HG02623 (cell line): ENCODE data around the gene RABEP1.

Experiments
- ATAC-seq: cut with Tn5 transposase; IDR thresholded peaks from one replicate; pipeline ENCODE4 v1.9.1; 2021; ENCODE audit warnings: moderate library complexity; ENCODE audit not compliant: unreplicated experiment

The RABEP1 gene

GRCh38 chr17:5355421-5356129 lies 73.5 kb downstream of the RABEP1 start:
- ATAC-seq: no peak

GRCh38 chr17:5361426-5361825 lies 79.3 kb downstream of the RABEP1 start:
- ATAC-seq: no peak

- no peak for ATAC-seq
These were observed 80.2 kb downstream of the RABEP1 start for GRCh38 chr17:5362162-5362811.

- no peak for ATAC-seq
These were observed 82.1 kb downstream of the RABEP1 start for GRCh38 chr17:5364156-5364555.

DNA sequence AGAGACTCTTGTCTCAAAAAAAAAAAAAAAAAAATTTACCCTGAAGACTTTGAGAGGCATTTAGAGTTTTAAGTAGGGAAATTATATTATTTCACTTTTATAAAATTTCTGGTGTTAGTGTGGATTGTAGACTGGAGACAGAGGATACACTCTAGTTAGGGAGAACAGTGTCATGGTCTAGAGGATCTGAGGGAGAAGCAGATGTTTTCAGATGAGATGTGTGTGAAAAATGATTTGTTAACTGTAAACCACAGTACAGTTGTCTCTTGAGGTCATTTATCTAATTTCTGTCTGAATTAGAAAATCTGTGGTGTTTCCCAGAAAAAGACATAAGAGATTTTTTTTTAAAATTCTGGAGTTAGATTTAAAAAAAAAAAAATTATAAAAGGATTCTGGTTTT lies 82.6 kb downstream of the RABEP1 start:
- ATAC-seq: no peak

- no peak for ATAC-seq
These were observed 83.7 kb downstream of the RABEP1 start for GRCh38 chr17:5365831-5366230.

DNA sequence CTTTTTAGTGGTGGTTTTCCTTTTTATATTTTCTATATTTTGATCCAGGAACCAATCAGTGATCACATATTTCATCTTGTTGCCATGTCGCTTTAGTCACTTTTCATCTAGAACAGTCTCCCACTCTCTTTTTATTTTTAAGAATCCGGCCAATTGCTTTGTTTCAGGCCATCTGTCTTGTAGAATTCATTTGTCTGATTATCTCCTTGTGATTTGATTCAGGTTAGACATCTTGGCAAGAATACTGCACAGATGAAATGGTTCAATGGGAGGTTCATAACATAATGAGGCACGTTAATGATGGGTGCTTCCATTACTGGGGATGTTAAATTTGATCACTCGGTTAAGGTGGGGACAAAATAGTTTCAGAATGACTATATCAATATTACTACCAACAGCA lies 88.3 kb downstream of the RABEP1 start:
- no peak for ATAC-seq

GRCh38 chr17:5373112-5373511 lies 91.0 kb downstream of the RABEP1 start:
- ATAC-seq: no peak

DNA sequence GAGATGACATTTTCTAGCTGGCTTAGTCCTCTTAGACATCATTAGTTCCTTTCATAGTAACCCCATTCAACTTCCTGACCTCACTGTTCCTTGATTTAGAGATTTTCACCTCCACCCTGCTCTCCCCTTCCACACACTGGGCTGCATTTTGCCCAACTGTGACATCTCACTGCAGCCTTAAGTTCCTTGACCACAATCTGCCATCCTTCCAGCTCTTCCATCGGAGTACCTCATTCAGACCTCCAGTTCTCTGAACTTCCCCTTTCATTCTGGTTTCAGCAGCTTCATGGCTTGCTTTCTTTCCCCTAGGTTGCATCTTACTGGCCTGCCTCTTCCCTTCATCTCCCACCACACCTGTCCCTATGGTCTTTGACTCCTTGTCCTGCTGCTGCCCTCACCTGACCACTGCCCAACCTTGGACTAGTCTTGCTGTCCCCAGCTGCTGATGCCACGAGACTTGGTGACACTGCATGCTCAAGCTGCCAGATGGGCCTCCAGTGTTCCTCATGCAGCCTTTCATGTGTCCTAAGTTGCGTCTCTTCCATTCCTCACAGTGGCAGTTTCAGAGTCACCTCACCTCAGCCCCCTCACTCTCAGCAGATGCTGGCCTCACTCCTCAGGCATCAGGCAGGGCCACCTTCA lies 96.6 kb downstream of the RABEP1 start:
- ATAC-seq: no peak

DNA sequence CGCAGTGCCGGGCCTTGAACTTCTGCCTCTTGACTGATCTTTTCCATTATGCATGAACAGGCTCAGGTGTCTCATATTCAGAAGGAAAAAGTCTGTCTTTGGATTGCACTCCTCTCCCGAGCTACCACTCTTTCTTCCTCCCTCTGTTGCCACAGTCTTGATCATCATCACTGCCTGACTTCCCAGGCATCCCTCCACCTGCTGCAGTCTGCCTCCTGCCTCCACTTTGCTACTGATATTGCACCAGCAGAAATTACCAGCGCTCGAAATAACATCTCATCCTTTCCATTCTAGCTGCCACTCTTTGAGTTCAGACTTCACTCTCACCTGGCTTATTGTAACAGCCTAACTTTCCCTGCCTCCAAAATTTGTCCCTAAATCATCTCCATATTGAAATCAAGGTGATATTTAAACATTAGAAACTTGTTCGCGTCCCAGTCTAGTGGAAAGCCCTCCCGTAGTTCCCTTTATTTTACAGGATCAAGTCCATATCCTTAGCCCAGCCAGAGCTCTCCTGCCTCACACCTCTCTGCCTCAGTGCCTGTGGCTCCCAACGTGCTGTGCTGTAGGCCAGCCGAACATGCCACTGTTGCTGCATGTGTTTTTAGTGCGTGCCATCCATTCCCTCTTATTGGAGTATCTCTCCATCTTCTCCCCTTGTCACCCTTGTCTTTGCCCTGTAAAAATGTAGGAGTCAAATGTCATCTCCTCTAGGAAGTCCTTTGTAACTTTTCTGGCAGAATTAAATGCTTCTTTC lies 97.4 kb downstream of the RABEP1 start:
- ATAC-seq: no peak

- no peak for ATAC-seq
These were observed 98.5 kb downstream of the RABEP1 start for GRCh38 chr17:5380491-5381135.

DNA sequence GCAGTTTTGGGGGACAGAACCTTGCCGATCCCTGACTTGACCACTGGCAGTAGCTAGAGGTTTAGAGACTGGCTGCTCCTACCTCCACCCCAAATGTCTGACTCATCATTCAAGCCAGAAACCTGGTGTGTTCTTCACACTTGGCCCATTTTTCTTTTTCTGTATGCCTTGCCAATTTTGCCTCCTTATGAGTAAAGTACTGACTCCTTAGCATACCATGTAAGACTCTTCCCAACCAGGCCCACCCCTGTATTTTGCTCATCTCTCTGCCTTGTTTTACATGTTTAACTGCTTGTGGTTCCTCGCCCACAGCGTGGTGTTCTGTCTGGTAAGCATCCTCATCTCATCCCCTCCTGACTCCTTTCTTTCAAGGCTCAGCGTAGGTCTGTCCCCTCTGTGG lies 99.5 kb downstream of the RABEP1 start:
- no peak for ATAC-seq

- no peak for ATAC-seq
These were observed 109.6 kb downstream of the RABEP1 start for GRCh38 chr17:5391678-5392077.

- ATAC-seq: no peak
These were observed 114.5 kb downstream of the RABEP1 start for GRCh38 chr17:5396612-5397011.

DNA sequence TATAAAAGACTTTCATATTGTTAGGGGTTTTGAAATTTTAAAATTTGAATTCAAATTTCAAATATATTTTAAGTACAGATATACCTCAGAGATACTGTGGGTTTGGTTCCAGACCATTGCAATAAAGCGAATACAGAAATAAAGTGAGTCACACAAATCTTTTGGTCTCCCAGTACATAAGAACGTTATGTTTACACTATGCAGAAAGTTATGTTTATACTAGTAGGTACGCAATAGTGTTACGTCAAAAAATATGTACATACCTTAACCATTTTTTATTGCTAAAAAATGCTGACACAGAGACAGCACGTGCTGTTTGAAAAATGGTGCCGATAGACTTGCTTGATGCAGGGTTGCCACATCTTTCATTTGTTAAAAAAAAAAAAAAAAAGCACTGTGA lies 117.7 kb downstream of the RABEP1 start:
- no peak for ATAC-seq

- ATAC-seq: no peak
These were observed 123.3 kb downstream of the RABEP1 start for GRCh38 chr17:5405400-5405799.

GRCh38 chr17:5408186-5408585 lies 126.1 kb downstream of the RABEP1 start:
- ATAC-seq: no peak

GRCh38 chr17:5410594-5411272 lies 128.6 kb downstream of the RABEP1 start:
- ATAC-seq: no peak

- no peak for ATAC-seq
These were observed 131.6 kb downstream of the RABEP1 start for GRCh38 chr17:5413682-5414081.

GRCh38 chr17:5416901-5417300 lies 134.8 kb downstream of the RABEP1 start:
- no peak for ATAC-seq
